NT2/D1 (cell line): ENCODE measurements around the gene ZDHHC17.

ENCODE experiments used
- DNase-seq: peaks from one replicate; pipeline ENCODE4 v3.0.0-alpha.2; 2011; ENCODE audit warnings: low read depth, low spot score
- H3K27me3 ChIP-seq: 2 replicates; pipeline ENCODE4 v1.6.0; 2011; ENCODE audit warnings: mild to moderate bottlenecking; ENCODE audit not compliant: insufficient read length, insufficient read depth
- H3K36me3 ChIP-seq: 2 replicates; pipeline ENCODE4 v1.6.1; 2011; ENCODE audit warnings: mild to moderate bottlenecking, low read length, mixed read lengths; ENCODE audit not compliant: insufficient read depth, insufficient read length
- H3K4me1 ChIP-seq: 2 replicates; pipeline ENCODE4 v1.5.1; 2011; ENCODE audit not compliant: insufficient read depth, insufficient read length
- H3K4me3 ChIP-seq: 2 replicates; pipeline ENCODE4 v1.5.1; 2011; ENCODE audit warnings: low read depth; ENCODE audit not compliant: insufficient read length
- H3K9ac ChIP-seq: 2 replicates; pipeline ENCODE4 v1.6.0; 2011; ENCODE audit warnings: low read depth; ENCODE audit not compliant: insufficient read length
- H3K9me3 ChIP-seq: 2 replicates; pipeline ENCODE4 v1.5.1; 2011; ENCODE audit warnings: mild to moderate bottlenecking, low read length; ENCODE audit not compliant: insufficient read depth
- SUZ12 ChIP-seq: IDR thresholded peaks from 2 replicates; pipeline ENCODE4 v1.6.1; 2011; ENCODE audit not compliant: insufficient read length, insufficient read depth; ENCODE audit errors: extremely low read depth
- YY1 ChIP-seq: IDR thresholded peaks from 2 replicates; pipeline ENCODE4 v1.6.1; 2011; ENCODE audit not compliant: insufficient read length, insufficient read depth
- ZNF274 ChIP-seq: IDR thresholded peaks from 2 replicates; pipeline ENCODE4 v1.6.1; 2011; ENCODE audit warnings: mild to moderate bottlenecking, low read depth, low read length

The ZDHHC17 gene

DNA sequence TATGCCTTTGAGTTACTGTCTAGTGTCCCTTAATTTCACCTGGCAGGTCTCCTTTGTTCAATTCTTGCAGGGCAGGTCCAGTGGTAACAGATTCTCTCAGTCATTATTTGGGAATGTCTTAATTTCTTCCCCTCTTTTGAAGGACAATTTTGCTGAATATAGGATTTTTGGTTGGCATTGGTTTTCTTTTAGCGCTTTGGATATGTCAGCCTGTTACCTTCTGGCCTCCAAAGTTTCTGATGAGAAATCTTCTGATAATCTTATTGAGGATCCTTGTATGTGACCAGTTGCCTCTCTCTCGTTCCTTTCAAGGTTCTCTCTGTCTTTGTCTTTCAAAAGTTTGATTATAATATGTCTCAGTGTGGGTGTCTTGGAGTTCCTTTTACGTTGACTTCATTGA lies 38.1 kb downstream of the ZDHHC17 start:
- no peaks in the 10 kb centered on the region for H3K4me1 ChIP-seq
- no peak overlapping the region for H3K4me3 ChIP-seq
- peaks cover 14% of the 10 kb centered on the region for H3K9me3 ChIP-seq
- no peak for TF ChIP-seq SUZ12
- TF ChIP-seq ZNF274 = no peak
- no peak for TF ChIP-seq YY1
- DNase-seq = no peak
- H3K9ac ChIP-seq = no peak overlapping the region
- peaks cover 52% of the 10 kb centered on the region for H3K36me3 ChIP-seq
- no peaks in the 10 kb centered on the region for H3K27me3 ChIP-seq

DNA sequence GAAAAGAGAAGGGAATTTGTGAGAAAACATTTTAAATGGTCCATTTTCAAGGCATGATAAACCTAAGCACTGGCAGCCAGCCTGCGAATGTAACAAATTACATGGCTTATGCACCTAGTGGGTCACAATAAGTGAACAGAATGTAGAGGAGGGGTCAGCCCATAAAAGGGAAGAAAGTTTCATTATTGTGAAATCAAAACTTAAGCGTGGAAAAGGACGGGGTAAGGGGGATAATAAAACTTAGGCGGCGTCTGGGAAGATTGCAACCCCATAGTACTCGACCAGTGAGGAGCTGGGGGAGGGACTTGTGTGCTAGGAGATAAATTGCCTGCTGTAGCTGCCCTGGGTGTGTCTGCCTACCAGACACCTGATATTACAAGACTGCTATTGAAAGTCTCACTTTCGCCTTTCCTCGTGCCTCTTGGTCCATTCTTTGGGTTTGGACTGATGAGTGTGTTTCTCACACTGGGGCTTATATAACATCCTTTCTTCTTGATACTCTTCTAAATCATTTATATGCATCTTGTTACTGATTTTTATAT lies 40.6 kb downstream of the ZDHHC17 start:
- peaks cover 61% of the 10 kb centered on the region for H3K36me3 ChIP-seq

DNA sequence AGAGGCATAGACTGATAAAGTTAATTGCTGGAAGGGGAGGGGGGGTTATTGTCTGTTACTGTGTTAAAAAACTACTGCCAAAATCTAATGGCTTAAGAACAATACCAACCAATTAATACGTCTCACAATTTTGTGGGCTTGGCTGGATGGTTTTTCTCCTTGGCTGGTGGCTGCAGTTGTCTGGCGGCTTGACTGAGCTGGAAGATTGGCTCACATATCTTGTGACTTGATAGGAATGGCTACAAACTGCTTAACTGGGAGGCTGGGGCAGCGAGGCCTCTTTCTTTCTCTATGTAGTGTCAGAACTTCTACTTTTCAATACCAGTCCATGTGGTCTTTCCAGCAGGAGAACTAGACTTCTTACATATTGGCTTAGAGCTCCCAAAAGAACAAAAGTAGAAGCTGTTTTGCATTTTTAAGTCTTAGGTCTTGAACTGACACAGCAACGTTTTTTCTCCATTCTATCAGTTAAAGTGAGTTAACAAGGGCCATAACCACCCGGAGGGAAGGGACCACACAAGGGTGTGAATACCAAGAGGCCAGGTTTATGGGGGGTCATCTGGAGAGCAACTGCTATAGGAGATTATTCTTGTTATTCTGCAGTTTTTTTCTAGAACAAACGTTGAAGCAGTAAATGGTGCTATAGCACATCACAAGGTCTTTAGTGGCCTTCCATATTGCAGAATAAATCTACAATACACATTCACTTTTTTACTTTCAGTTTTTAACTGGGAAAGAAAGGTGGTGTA lies 46.9 kb downstream of the ZDHHC17 start:
- H3K4me3 ChIP-seq = no peak overlapping the region
- no peak for DNase-seq
- H3K36me3 ChIP-seq = peaks cover 69% of the 10 kb centered on the region
- H3K9ac ChIP-seq = no peak overlapping the region
- no peaks in the 10 kb centered on the region for H3K9me3 ChIP-seq
- no peaks in the 10 kb centered on the region for H3K27me3 ChIP-seq
- no peaks in the 10 kb centered on the region for H3K4me1 ChIP-seq
- TF ChIP-seq SUZ12 (no peak), ZNF274 (no peak), YY1 (no peak)

More for the DNA sequence above, 40.6 kb downstream of the ZDHHC17 start:
- Histone ChIP-seq H3K4me3 (no peak overlapping the region), H3K4me1 (no peaks in the 10 kb centered on the region), H3K9ac (no peak overlapping the region), H3K27me3 (no peaks in the 10 kb centered on the region), H3K9me3 (peaks cover 14% of the 10 kb centered on the region)
- TF ChIP-seq ZNF274 = no peak
- no peak for TF ChIP-seq SUZ12
- no peak for TF ChIP-seq YY1
- DNase-seq = no peak

GRCh38 chr12:76811976-76812375 lies 48.1 kb downstream of the ZDHHC17 start:
- Histone ChIP-seq H3K9me3 (no peaks in the 10 kb centered on the region), H3K4me1 (no peaks in the 10 kb centered on the region), H3K9ac (no peak overlapping the region), H3K4me3 (no peak overlapping the region), H3K27me3 (no peaks in the 10 kb centered on the region), H3K36me3 (peaks cover 66% of the 10 kb centered on the region)
- TF ChIP-seq SUZ12 (no peak), ZNF274 (no peak), YY1 (no peak)
- no peak for DNase-seq

- TF ChIP-seq ZNF274 (no peak), YY1 (no peak), SUZ12 (no peak)
- DNase-seq = no peak
- H3K36me3 ChIP-seq = peaks cover 54% of the 10 kb centered on the region
- no peaks in the 10 kb centered on the region for H3K9me3 ChIP-seq
- no peaks in the 10 kb centered on the region for H3K4me1 ChIP-seq
- H3K4me3 ChIP-seq = no peak overlapping the region
- H3K9ac ChIP-seq = no peak overlapping the region
- H3K27me3 ChIP-seq = no peaks in the 10 kb centered on the region
These were observed 49.4 kb downstream of the ZDHHC17 start for GRCh38 chr12:76813265-76813664.

GRCh38 chr12:76813972-76814371 lies 50.1 kb downstream of the ZDHHC17 start:
- Histone ChIP-seq H3K4me1 (no peaks in the 10 kb centered on the region), H3K9me3 (no peaks in the 10 kb centered on the region), H3K4me3 (no peak overlapping the region), H3K27me3 (no peaks in the 10 kb centered on the region), H3K36me3 (peaks cover 46% of the 10 kb centered on the region), H3K9ac (no peak overlapping the region)
- TF ChIP-seq YY1 = no peak
- no peak for DNase-seq

GRCh38 chr12:76820888-76821482 lies 57.1 kb downstream of the ZDHHC17 start:
- DNase-seq = peak; percentile 39
- H3K36me3 ChIP-seq = peaks cover 31% of the 10 kb centered on the region
- no peak overlapping the region for H3K9ac ChIP-seq

More at GRCh38 chr12:76820888-76821482, 57.1 kb downstream of the ZDHHC17 start:
- Histone ChIP-seq H3K4me3 (no peak overlapping the region), H3K9me3 (no peaks in the 10 kb centered on the region), H3K27me3 (no peaks in the 10 kb centered on the region), H3K4me1 (no peaks in the 10 kb centered on the region)
- TF ChIP-seq SUZ12 = no peak
